Stomach smooth muscle (tissue), 2 donors: ENCODE results near the gene CXCL11.
"Not testable (repeated sequence)": the region's sequence is repeated elsewhere in the genome, so short reads cannot be mapped to it uniquely, and the experiment has no call there.

Experiments
- H3K27ac ChIP-seq: one replicate; pipeline ENCODE4 v1.7.0; 2013; ENCODE audit warnings: mild to moderate bottlenecking, low read length, inconsistent platforms
- H3K27me3 ChIP-seq, 2 donors: one replicate each; pipeline ENCODE4 v1.7.0; 2013; ENCODE audit warnings: low read length in 2 of 2; ENCODE audit not compliant: insufficient read depth in 2 of 2, control insufficient read depth in 1 of 2
- H3K36me3 ChIP-seq, 2 donors: one replicate each; pipeline ENCODE4 v1.7.0; 2013; ENCODE audit warnings: low read length in 2 of 2; ENCODE audit not compliant: control insufficient read depth in 2 of 2, insufficient read depth in 2 of 2
- H3K4me1 ChIP-seq: one replicate; pipeline ENCODE4 v1.7.0; 2013; ENCODE audit warnings: low read length; ENCODE audit not compliant: control insufficient read depth, insufficient read depth
- H3K4me3 ChIP-seq, 2 donors: one replicate each; pipeline ENCODE4 v1.7.0; 2013; ENCODE audit warnings: low read length in 2 of 2
- H3K9ac ChIP-seq, 2 donors: one replicate each; pipeline ENCODE4 v1.7.0; 2013; ENCODE audit warnings: low read length in 2 of 2, mild to moderate bottlenecking in 1 of 2
- H3K9me3 ChIP-seq, 2 donors: one replicate each; pipeline ENCODE4 v1.7.0; 2013; ENCODE audit warnings: low read length in 2 of 2; ENCODE audit not compliant: control insufficient read depth in 2 of 2
- donor health status: healthy.
- donor health status: Pancreatic carcinoma.

Gene CXCL11

DNA sequence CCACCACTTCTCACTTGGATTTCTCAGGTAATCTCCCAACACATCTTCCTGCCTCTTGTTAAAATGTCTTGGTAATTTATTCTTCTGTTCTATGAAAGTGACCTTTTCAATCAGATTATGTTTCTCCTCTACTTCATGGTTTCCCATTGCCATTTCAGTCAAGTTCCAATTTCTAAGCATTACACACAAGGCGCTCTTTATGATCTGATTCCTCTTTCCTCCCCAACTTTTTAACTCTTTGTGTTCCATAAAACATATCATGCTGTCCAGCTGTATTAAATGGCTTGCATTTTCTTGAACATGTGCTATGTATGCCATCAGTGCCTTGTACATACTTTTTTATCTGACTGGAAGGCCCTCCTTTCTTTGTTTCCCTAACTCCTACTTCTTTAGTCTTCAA lies 25.6 kb upstream of the CXCL11 start:
- Histone ChIP-seq H3K36me3 (no peaks in the 10 kb centered on the region), H3K9ac (no peak overlapping the region), H3K27ac (no peak overlapping the region), H3K27me3 (peaks cover 0 to 4% of the 10 kb centered on the region in 2 donors), H3K4me1 (no peaks in the 10 kb centered on the region), H3K4me3 (no peak overlapping the region), H3K9me3 (no peaks in the 10 kb centered on the region)

DNA sequence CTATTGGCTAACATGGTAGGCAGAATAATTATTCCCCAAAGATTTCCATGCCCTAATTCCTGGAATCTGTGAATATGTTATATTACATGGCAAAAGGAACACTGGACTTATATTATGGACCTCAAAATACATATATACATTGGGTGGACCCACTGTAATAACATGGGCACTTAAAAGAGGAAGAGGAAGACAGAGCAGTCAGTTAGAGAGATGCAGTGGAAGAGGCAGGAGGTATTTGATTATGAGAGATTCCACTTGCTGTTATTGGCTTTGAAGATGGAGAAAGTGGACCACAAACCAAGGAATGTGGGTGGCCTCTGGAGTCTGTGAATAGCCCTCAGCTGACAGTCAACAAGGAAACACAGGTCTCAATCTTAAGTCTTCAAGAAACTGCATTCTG lies 24.6 kb upstream of the CXCL11 start:
- H3K36me3 ChIP-seq: no peaks in the 10 kb centered on the region
- H3K9ac ChIP-seq: no peak overlapping the region
- no peaks in the 10 kb centered on the region for H3K9me3 ChIP-seq
- no peak overlapping the region for H3K4me3 ChIP-seq
- no peaks in the 10 kb centered on the region for H3K4me1 ChIP-seq
- peaks cover 0 to 9% of the 10 kb centered on the region in 2 donors for H3K27me3 ChIP-seq
- no peak overlapping the region for H3K27ac ChIP-seq

DNA sequence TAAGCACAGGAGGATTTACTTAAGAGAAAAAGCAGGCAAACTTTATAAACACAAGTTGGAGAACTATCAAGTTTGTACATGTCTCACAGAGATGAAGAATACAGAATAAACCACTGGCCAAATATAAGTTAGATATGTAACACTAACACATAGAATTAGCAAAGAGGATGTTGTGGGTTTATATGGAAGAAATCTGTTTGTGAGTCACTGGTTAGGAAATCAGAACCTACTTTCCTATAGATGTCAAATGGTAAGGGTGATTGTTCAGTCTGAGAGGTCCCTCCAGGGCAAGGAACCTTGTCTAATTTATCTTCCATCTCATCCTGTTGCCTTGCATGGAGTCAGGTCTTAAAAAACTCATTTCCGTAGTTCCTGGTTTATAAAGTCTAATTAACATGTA lies 23.9 kb upstream of the CXCL11 start:
- Histone ChIP-seq H3K27ac (no peak overlapping the region), H3K9me3 (no peaks in the 10 kb centered on the region), H3K9ac (no peak overlapping the region), H3K4me3 (no peak overlapping the region), H3K4me1 (no peaks in the 10 kb centered on the region), H3K27me3 (peaks cover 3 to 9% of the 10 kb centered on the region in 2 donors), H3K36me3 (no peaks in the 10 kb centered on the region)

DNA sequence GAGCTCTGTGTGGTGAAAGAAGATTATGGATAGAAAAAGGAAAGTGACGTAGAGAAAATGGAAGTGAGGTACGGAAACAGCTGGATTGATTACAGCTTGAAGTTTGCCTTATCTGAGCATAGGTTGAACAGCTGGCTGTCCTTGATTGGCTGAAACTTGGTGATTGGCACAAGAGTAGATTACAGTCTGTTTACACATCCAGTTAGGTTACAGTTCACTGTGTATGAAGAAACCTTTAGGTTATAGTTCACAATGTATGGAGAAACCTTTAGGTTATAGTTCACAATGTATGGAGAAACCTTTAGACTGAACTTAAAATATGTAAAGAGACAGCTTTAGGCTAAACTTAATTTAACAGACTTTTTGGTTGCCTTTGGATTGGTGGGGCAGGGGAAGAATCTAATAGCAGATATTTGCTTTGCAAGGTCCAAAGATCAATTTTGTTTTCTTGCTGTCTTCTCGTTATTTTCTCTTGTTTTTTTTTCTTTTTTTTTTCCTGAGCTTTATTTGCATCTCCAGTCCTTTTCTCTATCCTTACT lies 23.1 kb upstream of the CXCL11 start:
- Histone ChIP-seq H3K4me3 (no peak overlapping the region), H3K36me3 (no peaks in the 10 kb centered on the region), H3K27me3 (peaks cover 5 to 9% of the 10 kb centered on the region in 2 donors), H3K9ac (no peak overlapping the region), H3K27ac (no peak overlapping the region), H3K9me3 (no peaks in the 10 kb centered on the region), H3K4me1 (no peaks in the 10 kb centered on the region)

DNA sequence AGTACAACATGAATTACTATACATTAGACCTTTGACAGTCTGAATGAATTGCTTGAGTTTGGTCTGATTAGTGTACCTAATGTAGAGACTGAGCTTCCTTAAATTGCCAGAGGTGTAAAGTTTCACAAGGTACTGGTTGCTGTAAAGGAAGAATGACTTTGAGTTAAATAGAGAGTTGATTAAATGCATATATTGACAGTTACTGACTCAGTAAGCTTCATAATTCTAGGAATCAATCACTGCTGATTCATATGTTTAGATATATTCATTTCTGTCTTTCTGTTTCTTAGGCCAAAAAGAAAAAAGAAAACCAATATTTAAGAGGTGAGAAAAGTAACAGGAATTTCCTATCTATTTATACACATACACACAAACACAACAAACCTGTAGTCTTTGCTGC lies 22.4 kb upstream of the CXCL11 start:
- peaks cover 5 to 9% of the 10 kb centered on the region in 2 donors for H3K27me3 ChIP-seq
- no peak overlapping the region for H3K4me3 ChIP-seq
- no peaks in the 10 kb centered on the region for H3K36me3 ChIP-seq
- no peak overlapping the region for H3K27ac ChIP-seq
- no peak overlapping the region for H3K9ac ChIP-seq
- H3K4me1 ChIP-seq: no peaks in the 10 kb centered on the region
- H3K9me3 ChIP-seq: no peaks in the 10 kb centered on the region

DNA sequence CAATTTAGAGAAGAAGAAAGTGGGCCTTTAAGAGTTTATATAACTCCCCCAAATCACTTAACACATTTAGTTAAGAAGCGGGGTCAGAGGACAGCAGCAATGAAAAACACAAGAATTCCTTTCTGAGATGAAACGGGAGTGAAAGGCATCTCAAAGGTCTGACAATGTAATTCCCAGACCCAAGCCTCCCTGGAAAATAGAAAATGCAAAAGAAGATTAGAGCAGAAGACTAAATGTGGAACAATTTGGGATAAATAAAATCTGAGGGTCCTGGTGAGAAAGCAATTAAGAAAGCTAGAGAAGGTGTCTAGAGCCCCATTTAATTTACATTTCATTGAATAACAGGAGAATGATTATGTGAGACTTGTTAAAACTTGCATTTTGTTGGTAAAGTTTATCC lies 19.6 kb upstream of the CXCL11 start:
- H3K27me3 ChIP-seq: peaks cover 5 to 9% of the 10 kb centered on the region in 2 donors
- no peak overlapping the region for H3K27ac ChIP-seq
- no peak overlapping the region for H3K4me3 ChIP-seq
- no peaks in the 10 kb centered on the region for H3K36me3 ChIP-seq
- no peaks in the 10 kb centered on the region for H3K4me1 ChIP-seq
- H3K9ac ChIP-seq: no peak overlapping the region
- H3K9me3 ChIP-seq: no peaks in the 10 kb centered on the region

DNA sequence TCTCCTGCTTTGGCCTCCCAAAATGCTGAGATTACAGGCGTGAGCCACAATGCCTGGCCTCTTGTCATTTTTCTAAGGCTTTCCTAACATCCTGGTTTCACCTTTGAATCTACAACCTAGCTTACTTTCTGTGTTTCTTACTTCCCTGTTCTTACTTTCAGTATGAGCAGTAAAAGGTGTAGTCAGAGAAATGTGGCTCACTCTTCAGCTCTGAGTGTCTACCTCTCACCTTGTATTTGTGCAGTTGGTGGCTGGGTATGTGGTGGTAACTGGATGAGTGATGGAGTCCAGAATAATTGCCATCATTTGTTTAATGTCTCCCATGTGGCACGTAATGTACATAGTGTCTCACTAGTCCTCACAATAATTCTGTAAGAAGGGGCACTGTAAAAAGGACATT lies 19.1 kb upstream of the CXCL11 start:
- H3K9me3 ChIP-seq: no peaks in the 10 kb centered on the region
- H3K27me3 ChIP-seq: peaks cover 5 to 9% of the 10 kb centered on the region in 2 donors
- H3K27ac ChIP-seq: no peak overlapping the region
- H3K36me3 ChIP-seq: no peaks in the 10 kb centered on the region
- H3K9ac ChIP-seq: no peak overlapping the region
- H3K4me1 ChIP-seq: no peaks in the 10 kb centered on the region
- no peak overlapping the region for H3K4me3 ChIP-seq

DNA sequence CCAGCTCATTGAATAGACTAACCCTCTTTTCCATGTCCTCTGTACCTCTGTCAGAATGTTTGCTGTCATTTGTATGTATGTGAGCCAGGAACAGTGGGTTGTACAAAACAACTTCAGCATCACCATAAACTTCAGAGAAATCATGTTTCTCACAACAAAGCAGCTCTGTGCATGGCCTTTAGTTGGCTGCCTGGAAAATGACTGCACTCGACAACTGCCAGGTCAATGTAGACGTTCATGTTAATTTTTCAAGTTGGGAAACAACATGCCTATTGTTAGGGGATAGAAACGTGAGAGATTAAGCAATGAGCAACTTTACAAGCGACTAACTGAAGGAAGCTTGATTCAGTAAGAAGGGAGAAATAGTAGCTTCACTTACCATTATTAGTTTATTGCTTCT lies 17.9 kb upstream of the CXCL11 start:
- Histone ChIP-seq H3K27me3 (peaks cover 5 to 9% of the 10 kb centered on the region in 2 donors), H3K27ac (no peak overlapping the region), H3K36me3 (no peaks in the 10 kb centered on the region), H3K9ac (no peak overlapping the region), H3K9me3 (no peaks in the 10 kb centered on the region), H3K4me3 (no peak overlapping the region), H3K4me1 (no peaks in the 10 kb centered on the region)

DNA sequence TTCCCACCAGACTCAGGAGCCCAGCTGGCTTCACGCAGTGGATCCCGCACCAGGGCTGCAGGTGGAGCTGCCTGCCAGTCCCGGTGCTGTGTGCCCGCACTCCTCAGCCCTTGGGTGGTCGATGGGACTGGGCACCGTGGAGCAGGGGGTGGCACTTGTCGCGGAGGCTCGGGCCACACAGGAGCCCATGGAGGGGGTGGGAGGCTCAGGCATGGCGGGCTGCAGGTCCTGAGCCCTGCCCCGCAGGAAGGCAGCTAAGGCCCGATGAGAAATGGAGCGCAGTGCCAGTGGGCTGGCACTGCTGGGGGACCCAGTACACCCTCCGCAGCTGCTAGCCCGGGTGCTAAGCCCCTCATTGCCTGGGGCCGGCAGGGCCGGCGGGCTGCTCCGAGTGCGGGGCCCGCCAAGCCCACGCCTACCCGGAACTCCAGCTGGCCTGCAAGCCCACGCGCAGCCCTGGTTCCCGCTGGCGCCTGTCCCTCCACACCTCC lies 14.7 kb upstream of the CXCL11 start:
- H3K9me3 ChIP-seq, H3K27ac ChIP-seq, H3K9ac ChIP-seq, H3K27me3 ChIP-seq, H3K36me3 ChIP-seq, H3K4me1 ChIP-seq, H3K4me3 ChIP-seq: not testable (repeated sequence)

DNA sequence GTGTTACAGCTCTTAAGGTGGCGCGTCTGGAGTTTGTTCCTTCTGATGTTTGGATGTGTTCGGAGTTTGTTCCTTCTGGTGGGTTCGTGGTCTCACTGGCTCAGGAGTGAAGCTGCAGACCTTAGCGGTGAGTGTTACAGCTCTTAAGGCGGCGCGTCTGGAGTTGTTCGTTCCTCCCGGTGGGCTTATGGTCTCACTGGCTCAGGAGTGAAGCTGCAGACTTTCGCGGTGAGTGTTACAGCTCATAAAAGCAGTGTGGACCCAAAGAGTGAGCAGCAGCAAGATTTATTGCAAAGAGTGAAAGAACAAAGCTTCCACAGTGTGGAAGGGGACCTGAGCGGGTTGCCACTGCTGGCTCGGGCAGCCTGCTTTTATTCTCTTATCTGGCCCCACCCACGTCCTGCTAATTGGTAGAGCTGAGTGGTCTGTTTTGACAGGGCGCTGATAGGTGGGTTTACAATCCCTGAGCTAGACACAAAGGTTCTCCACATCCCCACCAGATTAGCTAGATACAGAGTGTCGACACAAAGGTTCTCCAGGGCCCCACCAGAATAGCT lies 14.1 kb upstream of the CXCL11 start:
- H3K27ac ChIP-seq, H3K9me3 ChIP-seq: not testable (repeated sequence)

DNA sequence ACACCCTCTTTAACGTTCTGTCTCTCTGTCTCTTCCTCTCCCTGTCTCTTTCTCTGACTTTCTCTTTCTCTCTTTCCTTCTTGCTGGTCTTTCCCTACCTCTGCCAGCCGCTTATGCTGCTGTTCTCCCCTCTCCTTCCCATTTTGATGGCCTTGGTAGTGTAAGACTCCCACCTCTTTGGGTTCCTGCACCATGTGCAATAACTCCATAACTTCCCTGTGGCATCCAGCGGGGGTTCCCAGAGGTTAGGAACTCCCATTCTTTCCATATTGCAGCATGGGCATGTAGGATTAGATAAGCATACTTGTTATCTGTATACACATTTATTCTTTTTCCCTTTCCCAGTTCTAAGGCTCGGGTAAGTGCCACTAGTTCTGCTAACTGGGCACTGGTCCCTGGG lies 8.8 kb upstream of the CXCL11 start:
- H3K27me3 ChIP-seq, H3K4me1 ChIP-seq, H3K9ac ChIP-seq, H3K27ac ChIP-seq, H3K36me3 ChIP-seq, H3K9me3 ChIP-seq, H3K4me3 ChIP-seq: not testable (repeated sequence)

More for the DNA sequence above, 14.1 kb upstream of the CXCL11 start:
- H3K36me3 ChIP-seq, H3K4me1 ChIP-seq, H3K27me3 ChIP-seq, H3K9ac ChIP-seq, H3K4me3 ChIP-seq: not testable (repeated sequence)
